ENCODE data around the gene RNU2-1.
"Not testable (repeated sequence)": the region's sequence is repeated elsewhere in the genome, so short reads cannot be mapped to it uniquely, and the experiment has no call there.

Gene RNU2-1

GRCh38 chr17:43233877-43234276 lies at the start of gene RNU2-1:
RNU2-1 (minus strand) TSS chr17:43233977.
- DNase-seq = not testable (repeated sequence)

DNA sequence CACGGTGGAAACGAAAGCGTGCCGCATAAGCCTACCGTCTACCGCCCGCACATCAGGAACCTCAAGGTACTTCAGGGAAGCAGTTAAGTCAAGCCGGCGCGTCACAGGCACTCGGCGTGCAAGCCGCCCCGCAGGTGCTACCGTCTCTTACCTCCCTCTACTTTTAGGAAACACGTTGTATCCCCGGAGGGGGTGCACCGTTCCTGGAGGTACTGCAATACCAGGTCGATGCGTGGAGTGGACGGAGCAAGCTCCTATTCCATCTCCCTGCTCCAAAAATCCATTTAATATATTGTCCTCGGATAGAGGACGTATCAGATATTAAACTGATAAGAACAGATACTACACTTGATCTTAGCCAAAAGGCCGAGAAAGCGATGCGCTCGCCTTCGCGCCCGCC lies 39.1 kb upstream of the RNU2-1 start:
- not testable (repeated sequence) for DNase-seq

DNA sequence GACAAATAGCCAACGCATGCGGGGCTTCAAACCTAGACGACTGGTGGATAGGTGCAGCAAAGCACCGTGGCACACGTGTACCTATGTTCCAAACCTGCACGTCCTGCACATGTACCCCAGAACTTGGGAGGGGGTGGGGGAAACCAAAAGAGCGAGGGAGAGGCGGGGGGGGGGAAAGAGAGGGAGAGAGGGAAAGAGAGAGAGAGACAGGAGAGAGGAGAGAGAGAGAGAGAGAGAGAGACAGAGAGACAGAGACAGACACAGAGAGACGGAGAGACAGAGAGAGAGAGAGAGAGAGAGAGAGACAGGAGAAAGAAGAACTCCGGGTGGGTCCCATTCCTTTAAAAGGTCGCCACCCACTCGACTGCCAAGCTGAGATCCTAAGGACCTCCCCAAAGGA lies 38.7 kb upstream of the RNU2-1 start:
- DNase-seq = not testable (repeated sequence)

GRCh38 chr17:43270552-43271504 lies 37.1 kb upstream of the RNU2-1 start:
- not testable (repeated sequence) for DNase-seq

- DNase-seq = not testable (repeated sequence)
Observed at GRCh38 chr17:43246456-43246855, 12.7 kb upstream of the RNU2-1 start.

DNA sequence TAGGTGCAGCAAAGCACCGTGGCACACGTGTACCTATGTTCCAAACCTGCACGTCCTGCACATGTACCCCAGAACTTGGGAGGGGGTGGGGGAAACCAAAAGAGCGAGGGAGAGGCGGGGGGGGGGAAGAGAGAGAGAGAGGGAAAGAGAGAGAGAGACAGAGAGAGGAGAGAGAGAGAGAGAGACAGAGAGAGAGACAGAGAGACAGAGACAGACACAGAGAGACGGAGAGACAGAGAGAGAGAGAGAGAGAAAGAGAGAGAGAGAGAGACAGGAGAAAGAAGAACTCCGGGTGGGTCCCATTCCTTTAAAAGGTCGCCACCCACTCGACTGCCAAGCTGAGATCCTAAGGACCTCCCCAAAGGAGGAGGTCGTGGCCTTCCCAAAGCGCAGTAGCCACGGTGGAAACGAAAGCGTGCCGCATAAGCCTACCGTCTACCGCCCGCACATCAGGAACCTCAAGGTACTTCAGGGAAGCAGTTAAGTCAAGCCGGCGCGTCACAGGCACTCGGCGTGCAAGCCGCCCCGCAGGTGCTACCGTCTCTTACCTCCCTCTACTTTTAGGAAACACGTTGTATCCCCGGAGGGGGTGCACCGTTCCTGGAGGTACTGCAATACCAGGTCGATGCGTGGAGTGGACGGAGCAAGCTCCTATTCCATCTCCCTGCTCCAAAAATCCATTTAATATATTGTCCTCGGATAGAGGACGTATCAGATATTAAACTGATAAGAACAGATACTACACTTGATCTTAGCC lies 7.0 kb upstream of the RNU2-1 start:
- not testable (repeated sequence) for DNase-seq

- DNase-seq = not testable (repeated sequence)
Observed at GRCh38 chr17:43239597-43239996, 5.8 kb upstream of the RNU2-1 start.

GRCh38 chr17:43233263-43233662 lies 514 bp downstream of the RNU2-1 start:
- not testable (repeated sequence) for DNase-seq

- not testable (repeated sequence) for DNase-seq
Observed at GRCh38 chr17:43232021-43232699, 1.6 kb downstream of the RNU2-1 start.

DNA sequence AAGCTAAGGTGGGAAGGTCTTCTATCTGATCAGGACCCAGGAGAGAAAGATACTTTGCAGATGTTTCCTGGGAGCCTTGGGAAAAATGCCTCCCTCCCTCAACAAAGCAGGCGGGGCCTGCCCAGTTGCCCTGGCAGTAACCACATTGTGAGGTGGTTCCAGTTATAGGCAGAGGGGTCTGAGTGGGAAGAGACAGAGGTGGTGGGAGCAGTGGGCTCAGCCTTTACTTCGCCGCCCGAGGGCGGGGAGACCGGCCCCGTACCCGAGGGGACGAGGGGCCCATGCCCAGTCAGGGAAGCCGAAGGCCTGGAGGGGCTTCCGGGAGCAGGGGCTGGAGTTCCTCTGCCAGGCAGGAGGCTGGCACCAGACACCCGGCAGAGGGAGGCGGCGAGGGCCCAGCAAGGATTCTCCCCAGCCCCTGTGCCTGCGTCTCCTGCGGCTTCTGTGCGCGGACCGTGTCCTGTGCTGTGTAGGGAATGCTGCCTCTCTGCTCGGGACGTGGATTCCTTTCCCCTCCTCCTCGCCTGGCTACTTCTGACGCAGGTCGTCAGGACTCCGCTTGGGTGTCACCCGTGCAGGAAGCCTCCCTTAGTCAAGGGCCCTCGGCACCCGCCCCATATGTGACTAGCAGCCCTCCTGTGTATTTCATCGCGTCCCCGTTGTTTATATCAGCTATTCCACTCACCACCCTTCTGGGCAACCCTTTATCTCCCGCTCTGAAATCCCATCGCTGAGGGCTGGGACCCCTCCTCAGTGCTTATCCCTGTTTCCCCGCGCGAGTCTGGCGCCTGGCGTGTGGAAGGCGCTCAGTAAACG lies 2.4 kb downstream of the RNU2-1 start:
- DNase-seq = not testable (repeated sequence)

DNA sequence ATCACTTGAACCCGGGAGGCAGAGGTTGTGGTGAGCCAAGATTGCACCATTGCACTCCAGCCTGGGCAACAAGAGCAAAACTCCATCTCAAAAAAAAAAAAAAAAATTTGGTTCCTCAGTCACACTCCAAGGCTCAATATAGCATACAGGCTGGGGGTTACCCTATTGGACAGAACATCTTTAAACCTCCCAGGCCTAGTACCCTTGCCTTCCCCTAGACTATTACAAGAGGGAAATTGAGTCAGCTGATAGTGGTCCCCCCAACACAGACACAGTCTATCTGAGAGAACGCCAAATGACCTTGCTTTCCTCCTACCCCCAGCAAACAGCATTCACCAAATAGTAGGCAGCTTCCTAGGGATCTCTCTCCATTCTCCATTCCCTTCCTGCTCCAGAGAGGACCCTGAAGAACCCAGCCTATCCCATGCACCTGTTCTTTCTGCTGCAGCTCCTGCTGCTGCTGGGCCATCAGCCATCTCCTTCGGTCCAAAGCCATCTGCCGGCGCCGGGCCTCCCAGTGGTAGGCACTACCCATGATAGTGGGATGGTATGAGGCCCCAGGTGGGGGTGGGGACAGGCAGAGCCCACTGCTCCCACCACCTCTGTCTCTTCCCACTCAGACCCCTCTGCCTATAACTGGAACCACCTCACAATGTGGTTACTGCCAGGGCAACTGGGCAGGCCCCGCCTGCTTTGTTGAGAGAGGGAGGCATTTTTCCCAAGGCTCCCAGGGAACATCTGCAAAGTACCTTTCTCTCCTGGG lies 5.6 kb downstream of the RNU2-1 start, which contains the start of gene CCDC200:
CCDC200 (minus strand) TSS at position 604 of the 763 bp plus-strand sequence; CDS start at position 535, 69 bp downstream.
- not testable (repeated sequence) for DNase-seq

GRCh38 chr17:43226393-43226792 lies 7.4 kb downstream of the RNU2-1 start:
- no peak for DNase-seq

- DNase-seq = no peak
Observed at GRCh38 chr17:43224146-43224705, 9.6 kb downstream of the RNU2-1 start.

- DNase-seq = no peak
Observed at GRCh38 chr17:43220511-43221125, 13.2 kb downstream of the RNU2-1 start.

- DNase-seq = no peak
Observed at GRCh38 chr17:43219746-43220380, 13.9 kb downstream of the RNU2-1 start.

GRCh38 chr17:43219001-43219400 lies 14.8 kb downstream of the RNU2-1 start:
- no peak for DNase-seq

- DNase-seq = no peak
Observed at GRCh38 chr17:43217614-43218087, 16.1 kb downstream of the RNU2-1 start.

DNA sequence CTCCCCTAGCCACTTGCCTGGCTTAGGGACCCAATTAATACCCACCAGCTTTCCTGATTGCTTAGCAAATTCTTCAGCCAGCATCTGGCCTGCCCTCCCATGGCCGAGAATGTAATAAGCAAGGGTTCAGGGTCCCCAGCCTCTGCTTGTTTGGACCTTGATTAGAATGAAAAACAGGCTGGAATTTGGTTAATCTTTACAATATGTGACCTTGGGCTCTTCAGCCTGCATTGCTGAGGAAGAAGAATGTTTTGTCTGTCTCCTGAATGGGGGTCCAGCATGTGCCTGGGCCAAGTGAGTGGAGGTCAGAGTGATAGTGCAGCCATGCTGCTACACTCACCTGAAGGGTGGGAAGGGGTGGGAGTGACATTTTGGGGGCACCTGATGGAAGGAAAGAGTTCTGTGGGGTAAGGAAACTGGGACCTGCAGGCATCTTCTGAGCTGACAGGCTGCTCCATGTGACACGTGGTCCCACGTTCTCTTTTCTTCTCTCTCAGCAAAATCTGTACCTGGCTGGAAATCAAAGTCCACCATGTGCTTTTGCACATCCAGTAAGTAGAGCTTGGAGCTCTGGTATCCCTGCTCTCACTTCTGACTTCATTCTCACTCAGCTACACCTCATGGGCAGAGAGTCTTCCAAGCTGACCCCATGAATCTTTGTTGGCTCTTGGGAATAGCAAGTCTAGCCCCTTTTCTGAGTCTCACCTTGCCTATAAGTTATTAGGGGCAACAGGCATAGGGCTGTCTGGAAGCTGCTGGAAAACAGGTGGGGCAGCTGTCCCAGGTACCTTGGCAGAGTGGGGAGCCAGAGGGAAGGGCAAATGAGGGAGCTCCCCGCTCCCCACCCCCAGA lies 16.8 kb downstream of the RNU2-1 start:
- no peak for DNase-seq

- no peak for DNase-seq
Observed at GRCh38 chr17:43216369-43216761, 17.4 kb downstream of the RNU2-1 start.

All from NCI-H446 treated with DMSO at 0.1 percent for 48 hours (cell line).